ENCODE data around the gene MAGEC3.

The MAGEC3 gene

DNA sequence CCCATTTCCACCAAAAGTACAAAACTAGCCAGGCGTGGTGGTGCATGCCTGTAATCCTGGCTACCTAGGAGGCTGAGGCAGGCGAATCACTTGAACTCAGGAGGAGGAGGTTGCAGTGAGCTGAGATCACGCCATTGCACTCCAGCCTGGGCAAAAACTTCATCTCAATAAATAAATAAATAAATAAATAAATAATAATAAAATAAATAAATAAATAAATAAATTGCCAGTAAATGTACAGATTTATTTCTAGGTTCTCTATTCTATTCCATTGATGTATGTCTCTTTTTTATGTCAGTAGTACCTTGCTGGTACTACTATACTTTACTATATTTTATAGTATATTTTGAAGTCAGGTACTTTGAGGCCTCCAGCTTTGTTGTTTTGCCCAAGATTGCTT is 109.2 kb downstream of the MAGEC3 start:
- TF ChIP-seq, protein P1, sequence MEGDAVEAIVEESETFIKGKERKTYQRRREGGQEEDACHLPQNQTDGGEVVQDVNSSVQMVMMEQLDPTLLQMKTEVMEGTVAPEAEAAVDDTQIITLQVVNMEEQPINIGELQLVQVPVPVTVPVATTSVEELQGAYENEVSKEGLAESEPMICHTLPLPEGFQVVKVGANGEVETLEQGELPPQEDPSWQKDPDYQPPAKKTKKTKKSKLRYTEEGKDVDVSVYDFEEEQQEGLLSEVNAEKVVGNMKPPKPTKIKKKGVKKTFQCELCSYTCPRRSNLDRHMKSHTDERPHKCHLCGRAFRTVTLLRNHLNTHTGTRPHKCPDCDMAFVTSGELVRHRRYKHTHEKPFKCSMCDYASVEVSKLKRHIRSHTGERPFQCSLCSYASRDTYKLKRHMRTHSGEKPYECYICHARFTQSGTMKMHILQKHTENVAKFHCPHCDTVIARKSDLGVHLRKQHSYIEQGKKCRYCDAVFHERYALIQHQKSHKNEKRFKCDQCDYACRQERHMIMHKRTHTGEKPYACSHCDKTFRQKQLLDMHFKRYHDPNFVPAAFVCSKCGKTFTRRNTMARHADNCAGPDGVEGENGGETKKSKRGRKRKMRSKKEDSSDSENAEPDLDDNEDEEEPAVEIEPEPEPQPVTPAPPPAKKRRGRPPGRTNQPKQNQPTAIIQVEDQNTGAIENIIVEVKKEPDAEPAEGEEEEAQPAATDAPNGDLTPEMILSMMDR (IDR thresholded peaks at IDR 0.05), result no peak

Data from LNCAP (cell line).